NT2/D1 (cell line): ENCODE data around the gene PHF21B.

ENCODE experiments used
- SUZ12 ChIP-seq: IDR thresholded peaks from 2 replicates; pipeline ENCODE4 v1.6.1; 2011; ENCODE audit not compliant: insufficient read length, insufficient read depth; ENCODE audit errors: extremely low read depth
- ZNF274 ChIP-seq: IDR thresholded peaks from 2 replicates; pipeline ENCODE4 v1.6.1; 2011; ENCODE audit warnings: mild to moderate bottlenecking, low read depth, low read length

GRCh38 chr22:45007391-45008185 lies 2.2 kb downstream of the PHF21B start:
- TF ChIP-seq SUZ12 (no peak), ZNF274 (no peak)
